GM12874 (cell line): Measurements from ENCODE around the gene FGF1.

Experiments used
- CTCF ChIP-seq: IDR thresholded peaks from 2 replicates; pipeline ENCODE4 v1.5.1; 2011; ENCODE audit warnings: low read depth, mild to moderate bottlenecking, control low read depth, low read length, moderate library complexity; ENCODE audit not compliant: insufficient read depth

The FGF1 gene

GRCh38 chr5:142608081-142608480 is 77.8 kb downstream of the FGF1 start:
- no peak for TF ChIP-seq CTCF

GRCh38 chr5:142605611-142606010 is 80.3 kb downstream of the FGF1 start:
- no peak for TF ChIP-seq CTCF

GRCh38 chr5:142602720-142603245 is 83.1 kb downstream of the FGF1 start:
- TF ChIP-seq CTCF: no peak

- TF ChIP-seq CTCF: peak; percentile 26; the same call in 1 of the 2 replicates
Measured at GRCh38 chr5:142601432-142601831, 84.5 kb downstream of the FGF1 start.

GRCh38 chr5:142600611-142601358 is 85.1 kb downstream of the FGF1 start:
- TF ChIP-seq CTCF: no peak

GRCh38 chr5:142600092-142600491 is 85.8 kb downstream of the FGF1 start:
- no peak for TF ChIP-seq CTCF

- TF ChIP-seq CTCF: no peak
Measured at GRCh38 chr5:142598338-142598700, 87.6 kb downstream of the FGF1 start.
